Sigmoid colon (tissue), 4 donors: ENCODE data around the gene KIAA0513.

Source experiments
- CTCF ChIP-seq, 4 experiments: fragments of 450-650 bp in 3 of 4; fragments of 200-600 bp in 1 of 4; IDR thresholded peaks; one replicate each; pipeline ENCODE4 v1.5.1; 2016 to 2019; ENCODE audit warnings: antibody characterized with exemption in 4 of 4, mild to moderate bottlenecking in 3 of 4, moderate library complexity in 2 of 4
- EP300 ChIP-seq, 4 donors: sonication (generic); formaldehyde crosslinking; IDR thresholded peaks; one replicate each; pipeline ENCODE4 v1.6.1; 2017; ENCODE audit warnings: antibody characterized with exemption in 4 of 4
- POLR2A ChIP-seq, 2 donors: fragments of 450-650 bp; IDR thresholded peaks; one replicate each; pipeline ENCODE4 v1.6.1; 2016; ENCODE audit warnings: antibody characterized with exemption in 2 of 2, mild to moderate bottlenecking in 2 of 2, moderate library complexity in 2 of 2
- POLR2AphosphoS5 ChIP-seq, 4 donors: sonication (generic); formaldehyde crosslinking; IDR thresholded peaks; one replicate each; pipeline ENCODE4 v1.6.1; 2017; ENCODE audit warnings: antibody characterized with exemption in 4 of 4

- no peak for TF ChIP-seq CTCF (IDR thresholded peaks at IDR 0.05)
- no peak for TF ChIP-seq EP300 (IDR thresholded peaks at IDR 0.05)
- TF ChIP-seq POLR2A (IDR thresholded peaks at IDR 0.05), result no peak
- TF ChIP-seq POLR2AphosphoS5 (IDR thresholded peaks at IDR 0.05), result no peak
Measured at GRCh38 chr16:85034591-85035433, 7.2 kb downstream of the KIAA0513 start.
